Lower lobe of right lung (tissue), 2 donors: Measurements from ENCODE around the gene EPHA4. TPM values are rescaled to one million over a fixed set of nuclear protein-coding genes. Genes with fewer than 3 reads are reported as not detected.

ENCODE experiments used
- ATAC-seq, 2 donors: fragments of 200-7000 bp; cut with Tn5 transposase; one replicate each; pipeline ENCODE4 v1.9.1; 2020 to 2022; ENCODE audit warnings: mild to moderate bottlenecking in 2 of 2, moderate library complexity in 2 of 2
- DNase-seq: peaks from one replicate; pipeline ENCODE4 v3.0.0-alpha.2; 2020
- H3K27ac ChIP-seq: fragments of 200-600 bp; one replicate; pipeline ENCODE4 v1.8.0; 2022
- H3K27me3 ChIP-seq: fragments of 200-600 bp; one replicate; pipeline ENCODE4 v1.8.0; 2022; ENCODE audit warnings: low read depth
- H3K36me3 ChIP-seq: fragments of 200-600 bp; one replicate; pipeline ENCODE4 v1.8.0; 2022; ENCODE audit warnings: mild to moderate bottlenecking
- H3K4me1 ChIP-seq: fragments of 200-600 bp; one replicate; pipeline ENCODE4 v1.8.0; 2022
- H3K4me3 ChIP-seq: fragments of 200-600 bp; one replicate; pipeline ENCODE4 v1.8.0; 2022; ENCODE audit warnings: mild to moderate bottlenecking
- H3K9me3 ChIP-seq: fragments of 200-600 bp; one replicate; pipeline ENCODE4 v1.8.0; 2022
- intact Hi-C: fragments of 100-400 bp; cut with DNase I; formaldehyde crosslinking; loops from one replicate; pipeline ENCODE4 v1.11.0; 2022
- total RNA-seq: library from RNA; stranded (reverse); fragmentation: NEBNext Ultra II Directional; extraction: Animal tissue kit (Norgen Biotek cat#: 25700); gene quantifications from one replicate; pipeline ENCODE4 v1.2.1, GENCODE V29; 2021
- TF ChIP-seq, protein P1 (sequence below): fragments of 200-600 bp; IDR thresholded peaks from one replicate; pipeline ENCODE4 v1.8.0; 2022; ENCODE audit warnings: antibody characterized with exemption, mild to moderate bottlenecking
- donor health status: DM: no; HTN: yes; CAD: no; lungs with severe emphysema.

The EPHA4 gene
- total RNA-seq, 1 donor from 2014 or later, result 13.8 TPM

DNA sequence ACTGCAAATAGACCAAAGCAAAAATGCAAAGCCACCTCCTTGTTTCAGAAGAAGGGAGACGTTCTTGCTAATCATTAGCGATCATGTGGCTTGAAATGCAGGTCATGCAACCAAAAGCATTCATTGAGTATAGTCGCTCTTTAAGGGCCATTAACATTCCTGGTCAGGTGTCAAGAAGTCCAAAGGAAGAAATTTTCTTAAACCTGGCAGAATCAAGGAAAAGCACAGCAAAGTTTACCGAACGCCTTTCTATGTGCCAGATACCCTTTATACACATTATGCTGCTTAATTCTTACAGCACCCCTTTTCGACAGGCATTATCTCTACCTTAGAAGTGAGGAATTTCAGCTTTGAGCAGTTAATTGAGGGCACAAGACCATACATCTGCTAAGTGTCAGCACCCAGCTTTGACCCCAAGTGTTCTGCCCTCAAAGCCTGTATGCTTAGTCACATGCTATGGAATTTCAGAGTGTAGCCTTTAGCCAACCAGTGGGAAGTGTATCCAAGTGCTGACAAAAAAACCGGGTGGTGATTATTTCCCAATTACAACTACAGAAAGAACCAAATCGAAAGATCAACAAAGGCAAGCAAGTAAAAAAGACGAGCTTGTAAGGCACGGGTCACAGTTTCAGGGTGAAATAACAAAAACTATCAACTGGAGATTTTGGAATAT is 70.8 kb downstream of the EPHA4 start:
- H3K4me3 ChIP-seq, result peak overlapping the region; percentile 29
- H3K4me1 ChIP-seq, result peaks cover 9% of the 10 kb centered on the region
- intact Hi-C loops, result no loop called here
- H3K27me3 ChIP-seq, result no peaks in the 10 kb centered on the region
- TF ChIP-seq, protein P1, sequence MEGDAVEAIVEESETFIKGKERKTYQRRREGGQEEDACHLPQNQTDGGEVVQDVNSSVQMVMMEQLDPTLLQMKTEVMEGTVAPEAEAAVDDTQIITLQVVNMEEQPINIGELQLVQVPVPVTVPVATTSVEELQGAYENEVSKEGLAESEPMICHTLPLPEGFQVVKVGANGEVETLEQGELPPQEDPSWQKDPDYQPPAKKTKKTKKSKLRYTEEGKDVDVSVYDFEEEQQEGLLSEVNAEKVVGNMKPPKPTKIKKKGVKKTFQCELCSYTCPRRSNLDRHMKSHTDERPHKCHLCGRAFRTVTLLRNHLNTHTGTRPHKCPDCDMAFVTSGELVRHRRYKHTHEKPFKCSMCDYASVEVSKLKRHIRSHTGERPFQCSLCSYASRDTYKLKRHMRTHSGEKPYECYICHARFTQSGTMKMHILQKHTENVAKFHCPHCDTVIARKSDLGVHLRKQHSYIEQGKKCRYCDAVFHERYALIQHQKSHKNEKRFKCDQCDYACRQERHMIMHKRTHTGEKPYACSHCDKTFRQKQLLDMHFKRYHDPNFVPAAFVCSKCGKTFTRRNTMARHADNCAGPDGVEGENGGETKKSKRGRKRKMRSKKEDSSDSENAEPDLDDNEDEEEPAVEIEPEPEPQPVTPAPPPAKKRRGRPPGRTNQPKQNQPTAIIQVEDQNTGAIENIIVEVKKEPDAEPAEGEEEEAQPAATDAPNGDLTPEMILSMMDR, result no peak
- H3K9me3 ChIP-seq, result no peaks in the 10 kb centered on the region
- ATAC-seq, result peak; percentile 83 to 90
- H3K27ac ChIP-seq, result peak overlapping the region; percentile 47
- H3K36me3 ChIP-seq, result no peaks in the 10 kb centered on the region
- no peak for DNase-seq

DNA sequence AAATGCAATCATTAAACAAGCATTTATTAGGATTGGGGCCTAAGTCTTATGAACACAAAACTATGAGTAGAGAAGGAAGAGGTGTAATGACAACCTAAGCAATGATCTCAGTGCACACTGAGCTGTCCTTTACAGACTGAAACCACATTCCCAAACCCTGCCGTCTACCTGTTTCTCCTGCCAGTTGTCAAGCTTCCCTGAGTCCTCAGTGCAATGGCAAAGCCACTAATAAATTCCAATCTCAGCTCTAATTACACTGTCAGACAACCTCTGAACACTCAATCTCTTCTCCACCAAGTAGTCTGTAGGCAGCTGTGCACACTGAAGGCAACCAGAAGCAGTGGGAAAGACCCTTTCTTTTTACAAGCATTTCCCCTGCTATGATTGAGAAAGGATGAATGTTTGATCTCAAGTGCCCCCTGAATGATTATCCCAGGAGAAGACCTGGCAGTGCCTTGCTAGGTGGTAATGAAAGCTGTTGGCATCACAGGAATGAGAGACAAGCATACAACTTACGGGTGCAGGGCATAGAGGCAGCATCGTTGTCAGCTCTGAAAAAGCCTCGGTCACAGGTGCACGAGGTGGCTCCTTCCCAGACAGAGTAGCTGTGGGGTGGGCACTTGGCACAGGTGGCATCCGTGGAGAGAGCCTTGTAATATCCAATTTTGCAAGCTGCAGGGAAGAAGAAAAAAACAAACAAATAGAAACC is 71.4 kb downstream of the EPHA4 start:
- Histone ChIP-seq H3K36me3 (no peaks in the 10 kb centered on the region), H3K27me3 (no peaks in the 10 kb centered on the region), H3K4me3 (peak overlapping the region; percentile 29), H3K4me1 (peaks cover 9% of the 10 kb centered on the region), H3K27ac (peak overlapping the region; percentile 11), H3K9me3 (no peaks in the 10 kb centered on the region)
- TF ChIP-seq, protein P1, result no peak
- ATAC-seq (peak; percentile 62 to 68), DNase-seq (no peak)
- intact Hi-C loops, result no loop called here

DNA sequence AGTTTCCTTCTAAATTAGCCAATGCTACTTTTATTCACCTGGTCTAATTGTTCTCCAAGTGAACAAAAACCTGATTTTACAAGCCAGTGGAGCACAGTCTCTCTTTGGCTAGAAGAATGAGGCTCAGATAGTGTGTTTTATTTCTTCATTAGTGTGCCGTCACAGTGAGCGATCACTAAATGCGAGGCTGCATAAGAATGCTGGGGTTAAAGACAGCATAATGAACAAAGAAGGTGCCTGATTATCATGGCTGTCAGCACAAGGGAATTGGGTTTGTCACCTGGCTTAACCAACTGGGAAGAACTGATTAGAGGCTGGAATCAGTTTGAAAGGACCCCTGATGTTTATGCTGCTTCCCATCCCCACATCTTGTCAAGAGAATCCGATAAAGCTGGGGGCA is 76.4 kb downstream of the EPHA4 start:
- ATAC-seq, result no peak
- intact Hi-C loops, result no loop called here

DNA sequence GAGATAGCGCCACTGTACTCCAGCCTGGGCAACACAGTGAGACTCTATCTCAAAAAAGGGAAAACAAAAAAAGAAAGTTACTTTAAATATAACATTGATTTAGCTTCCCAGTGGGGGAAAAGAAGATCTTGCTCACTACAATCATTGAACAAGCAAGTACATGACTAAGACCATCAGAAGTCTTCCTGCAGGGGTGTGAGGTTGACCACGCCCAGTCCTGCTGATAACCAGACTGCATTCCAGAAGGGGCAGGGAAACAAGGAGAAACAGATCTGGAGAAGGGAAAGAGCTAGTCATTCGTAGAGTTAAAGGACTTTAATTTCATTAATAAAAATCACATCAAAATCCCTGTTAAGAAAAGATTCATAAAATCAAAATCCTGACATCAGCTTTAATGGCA is 77.5 kb downstream of the EPHA4 start:
- H3K36me3 ChIP-seq, result no peaks in the 10 kb centered on the region
- DNase-seq (no peak), ATAC-seq (no peak)
- no peak overlapping the region for H3K27ac ChIP-seq
- no peaks in the 10 kb centered on the region for H3K27me3 ChIP-seq
- TF ChIP-seq, protein P1, result no peak
- H3K9me3 ChIP-seq, result no peaks in the 10 kb centered on the region
- no peaks in the 10 kb centered on the region for H3K4me1 ChIP-seq
- H3K4me3 ChIP-seq, result no peak overlapping the region
- intact Hi-C loops, result no loop called here

More for the DNA sequence above, 76.4 kb downstream of the EPHA4 start:
- no peaks in the 10 kb centered on the region for H3K27me3 ChIP-seq
- no peaks in the 10 kb centered on the region for H3K9me3 ChIP-seq
- DNase-seq, result no peak
- no peak overlapping the region for H3K27ac ChIP-seq
- H3K4me3 ChIP-seq, result no peak overlapping the region
- TF ChIP-seq, protein P1, result no peak
- no peaks in the 10 kb centered on the region for H3K4me1 ChIP-seq
- no peaks in the 10 kb centered on the region for H3K36me3 ChIP-seq

DNA sequence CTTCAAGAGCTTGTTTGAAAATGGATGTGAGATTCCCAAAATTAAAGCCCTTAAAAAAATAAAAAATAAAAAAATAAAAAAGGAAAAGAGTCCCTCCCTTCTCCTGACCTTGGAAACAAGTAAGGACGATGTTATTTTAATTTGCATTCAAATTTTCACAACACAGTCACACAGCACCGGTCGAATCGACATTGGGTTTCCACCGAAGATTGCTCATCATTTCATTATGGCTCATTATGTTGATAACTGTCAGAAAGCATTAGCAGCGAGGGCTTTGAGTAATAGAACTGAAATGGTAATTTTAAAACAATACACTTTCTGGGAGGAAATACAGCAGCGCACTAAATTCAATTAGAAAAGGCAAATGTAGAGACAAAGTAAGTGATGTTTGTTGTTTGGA is 78.7 kb downstream of the EPHA4 start:
- Histone ChIP-seq H3K27ac (no peak overlapping the region), H3K4me3 (no peak overlapping the region), H3K9me3 (no peaks in the 10 kb centered on the region), H3K36me3 (no peaks in the 10 kb centered on the region), H3K4me1 (no peaks in the 10 kb centered on the region), H3K27me3 (no peaks in the 10 kb centered on the region)
- ATAC-seq (no peak), DNase-seq (no peak)
- intact Hi-C loops, result no loop called here
- TF ChIP-seq, protein P1, result no peak
